Posterior vena cava (tissue), 2 donors: ENCODE results near the gene CRX. TPM values are rescaled to one million over a fixed set of nuclear protein-coding genes. Genes with fewer than 3 reads are reported as not detected.
"Not testable (repeated sequence)": the region's sequence is repeated elsewhere in the genome, so short reads cannot be mapped to it uniquely, and the experiment has no call there.

Experiments
- DNase-seq: peaks from one replicate; pipeline ENCODE4 v3.0.0-alpha.2; 2020; ENCODE audit warnings: low spot score
- intact Hi-C, 2 donors: fragments of 100-400 bp; cut with DNase I; formaldehyde crosslinking; loops; one replicate each; pipeline versions ENCODE4 v1.14.1 to v1.14.2; 2022 to 2023
- total RNA-seq, 2 donors: library from RNA; stranded (reverse); fragmentation: NEBNext Ultra II Directional; extraction: Animal tissue kit (Norgen Biotek cat#: 25700); gene quantifications; one replicate each; pipeline ENCODE4 v1.2.1, GENCODE V29; 2021
- donor health status: DM: yes; HTN: yes; CAD: no.
- donor health status: DM: yes; HTN: yes; CAD: no.

The CRX gene
- total RNA-seq, 2 donors from 2014 or later: not detected

DNA sequence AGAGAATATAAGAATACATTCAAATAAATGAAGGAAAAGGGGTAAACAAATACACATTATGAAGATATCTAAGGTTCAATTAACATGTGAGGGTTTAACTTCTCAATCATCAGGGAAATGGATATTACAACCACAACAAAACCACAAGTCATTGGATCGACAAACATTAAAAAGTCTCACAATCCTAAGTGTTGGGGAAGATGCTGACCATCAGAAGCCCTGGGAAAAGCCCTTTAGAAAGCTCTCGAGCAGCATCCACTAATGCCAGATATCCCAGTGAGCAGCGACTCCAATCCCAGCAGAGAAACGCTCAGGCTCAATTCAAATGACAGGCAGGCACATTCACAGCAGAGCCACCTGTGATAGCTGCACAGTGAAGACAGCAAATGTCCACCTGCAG is 20.5 kb upstream of the CRX start:
- no peak for DNase-seq
- intact Hi-C loops: no loop called here

DNA sequence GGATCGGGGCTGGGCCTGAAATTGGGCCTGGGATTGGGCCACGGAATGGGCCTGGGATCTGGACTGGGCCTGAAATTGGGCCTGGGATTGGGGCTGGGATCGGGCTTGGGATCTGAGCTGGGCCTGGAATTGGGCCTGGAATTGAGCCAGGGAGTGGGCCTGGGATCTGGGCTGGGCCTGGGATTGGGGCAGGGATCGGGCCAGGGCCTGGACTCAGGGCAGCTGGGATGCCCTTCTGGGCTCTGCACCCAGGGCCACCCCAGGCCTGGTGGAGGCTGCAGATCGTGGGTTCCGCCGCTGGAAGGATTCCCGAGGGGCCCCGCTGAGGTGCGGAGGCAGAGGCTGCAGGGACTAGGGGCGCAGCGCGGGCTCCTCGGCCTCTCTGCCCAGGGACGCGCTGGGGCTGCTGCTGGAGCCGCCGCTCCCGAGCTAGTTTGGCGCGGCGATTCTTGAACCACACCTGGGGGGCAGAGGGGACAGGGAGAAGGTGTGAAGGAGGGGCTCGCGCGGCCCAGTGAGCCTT is 19.2 kb upstream of the CRX start:
- DNase-seq: no peak
- intact Hi-C loops: no loop called here

DNA sequence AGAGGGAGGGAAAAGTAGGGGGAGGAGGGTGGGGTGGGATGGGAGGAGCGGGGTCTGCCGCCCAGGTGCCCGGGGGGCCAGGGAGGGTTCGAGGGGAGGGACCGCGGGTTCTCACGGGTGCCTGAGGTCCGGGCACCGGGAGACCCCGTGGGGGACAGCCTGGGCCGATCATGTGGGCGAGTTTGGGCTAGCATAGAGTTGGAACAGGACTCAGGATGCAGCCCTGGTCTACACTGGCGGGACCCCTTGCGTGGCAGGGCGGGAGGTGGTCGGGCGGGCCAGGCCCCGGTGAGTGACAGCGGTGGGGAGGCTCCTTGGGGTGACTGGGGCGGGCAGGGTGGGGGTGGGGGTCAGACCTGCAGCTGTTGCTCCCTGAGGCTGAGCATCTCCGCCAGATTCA is 18.6 kb upstream of the CRX start:
- intact Hi-C loops, DNase-seq: not testable (repeated sequence)

DNA sequence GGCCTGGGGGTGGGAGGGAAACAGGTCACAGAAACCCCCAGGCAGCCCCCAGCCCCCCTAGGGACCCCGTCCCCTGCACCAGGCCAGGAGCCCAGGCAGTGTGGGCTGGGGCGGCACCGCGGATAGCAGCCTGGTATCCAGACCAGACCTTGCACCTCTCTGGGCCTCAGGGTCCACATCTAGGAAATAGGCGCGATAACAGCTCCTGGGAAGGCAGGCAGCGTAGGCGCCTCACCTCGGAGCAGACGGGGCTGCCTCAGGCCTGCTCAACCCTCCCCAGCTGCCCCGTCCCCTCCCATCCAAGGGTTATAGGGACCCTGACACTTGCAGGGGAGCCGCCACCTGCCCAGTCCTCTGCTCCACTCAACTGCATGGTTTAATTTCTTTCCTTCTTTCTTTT is 18.1 kb upstream of the CRX start:
- intact Hi-C loops, DNase-seq: not testable (repeated sequence)

- intact Hi-C loops, DNase-seq: not testable (repeated sequence)
These were observed 17.3 kb upstream of the CRX start, which contains the start of gene TPRX1 for GRCh38 chr19:47804451-47804850. Gene TPRX1, minus strand, starts transcription at chr19:47804551. Its CDS starts 12 bp downstream, at chr19:47804539.

DNA sequence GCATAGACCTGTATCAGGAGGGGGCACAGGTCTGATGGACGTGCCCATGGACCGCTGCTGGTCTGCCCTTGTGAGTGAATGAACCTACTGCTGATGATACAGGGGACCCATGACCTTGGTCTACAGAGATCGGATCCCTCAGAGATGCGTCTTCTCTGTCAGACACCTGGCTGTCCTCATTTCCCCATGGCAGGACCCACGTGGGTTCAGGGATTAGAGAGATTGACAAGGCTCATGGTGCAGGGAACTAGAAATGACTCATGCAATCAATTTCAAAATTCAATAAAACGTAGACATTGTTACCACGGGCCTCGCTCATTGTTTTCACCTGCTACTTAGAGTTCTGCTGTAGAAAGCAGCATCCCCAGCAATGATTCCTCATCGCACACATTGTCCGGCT is 16.4 kb upstream of the CRX start:
- intact Hi-C loops: no loop called here
- DNase-seq: no peak

- intact Hi-C loops: no loop called here
- DNase-seq: no peak
These were observed 15.3 kb upstream of the CRX start for GRCh38 chr19:47806435-47806834.

DNA sequence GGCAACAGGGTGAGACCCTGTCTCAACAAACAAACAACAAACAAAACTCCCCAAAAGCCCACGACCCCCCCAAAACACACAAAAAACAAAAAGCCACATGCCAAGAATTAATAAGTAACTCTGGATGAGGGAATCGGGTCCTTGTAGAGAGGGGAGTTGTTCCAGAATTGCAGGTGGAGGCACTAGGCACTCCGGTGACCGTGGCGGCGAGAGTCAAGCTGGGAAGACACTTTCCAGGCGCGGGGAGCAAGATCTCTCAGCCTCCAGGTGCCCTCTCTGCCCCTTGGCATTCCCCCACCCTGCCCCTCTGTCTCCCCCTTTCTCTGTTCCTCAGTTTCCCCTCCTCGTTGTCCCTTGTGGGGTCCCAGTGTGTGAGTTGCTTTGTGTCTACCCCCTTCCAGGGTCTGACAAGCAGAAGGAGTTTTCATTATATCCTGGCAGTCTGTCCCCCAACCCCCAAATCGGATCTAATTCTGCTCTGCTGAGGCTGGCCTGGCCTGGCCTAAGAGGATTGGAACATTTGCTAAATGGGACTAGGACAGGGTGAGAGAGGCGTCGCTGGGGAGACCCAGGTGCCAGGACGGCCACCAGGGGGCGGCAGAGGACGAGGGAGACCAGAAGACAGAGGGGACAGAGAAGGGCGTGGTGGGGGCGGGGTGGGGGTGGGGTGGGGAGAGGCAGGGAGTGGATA is 8.3 kb upstream of the CRX start:
- peak; percentile 91 for DNase-seq
- intact Hi-C loops: no loop called here

DNA sequence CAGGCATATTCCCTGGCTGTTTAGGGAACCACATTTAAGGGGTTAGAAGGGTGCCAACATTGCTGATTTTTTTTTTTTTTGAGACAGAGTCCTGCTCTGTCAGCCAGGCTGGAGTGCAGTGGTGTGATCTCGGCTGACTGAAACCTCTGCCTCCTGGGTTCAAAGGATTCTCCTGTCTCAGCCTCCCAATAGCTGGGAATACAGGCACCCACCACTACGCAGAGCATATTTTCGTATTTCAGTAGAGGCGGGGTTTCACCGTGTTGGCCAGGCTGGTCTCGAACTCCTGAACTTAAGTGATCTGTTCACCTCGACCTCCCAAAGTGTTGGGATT is 7.8 kb upstream of the CRX start:
- intact Hi-C loops: no loop called here
- DNase-seq: no peak

DNA sequence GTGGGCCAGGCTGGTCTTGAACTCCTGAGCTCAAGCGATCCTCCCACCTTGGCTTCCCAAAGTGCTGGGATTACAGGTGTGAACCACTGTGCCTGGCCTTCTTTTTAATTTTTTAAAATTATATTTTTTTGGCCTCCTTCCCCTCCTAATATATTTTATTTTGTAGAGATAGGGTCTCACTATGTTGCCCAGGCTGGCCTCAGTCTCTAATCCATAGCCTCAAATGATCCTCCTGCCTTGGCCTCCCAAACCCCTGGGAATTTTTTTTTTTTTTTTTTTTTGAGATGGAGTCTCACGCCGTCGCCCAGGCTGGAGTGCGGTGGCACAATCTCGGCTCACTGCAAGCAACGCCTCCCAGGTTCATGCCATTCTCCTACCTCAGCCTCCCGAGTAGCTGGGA is 5.5 kb upstream of the CRX start:
- DNase-seq: not testable (repeated sequence)
- intact Hi-C loops: loop anchor here in 1 of 2 donors (1.0 kb wide), 1 partner anchor 29 kb away; no protein-coding TSS in a partner anchor

GRCh38 chr19:47818221-47818620 is 3.5 kb upstream of the CRX start:
- DNase-seq, intact Hi-C loops: not testable (repeated sequence)

DNA sequence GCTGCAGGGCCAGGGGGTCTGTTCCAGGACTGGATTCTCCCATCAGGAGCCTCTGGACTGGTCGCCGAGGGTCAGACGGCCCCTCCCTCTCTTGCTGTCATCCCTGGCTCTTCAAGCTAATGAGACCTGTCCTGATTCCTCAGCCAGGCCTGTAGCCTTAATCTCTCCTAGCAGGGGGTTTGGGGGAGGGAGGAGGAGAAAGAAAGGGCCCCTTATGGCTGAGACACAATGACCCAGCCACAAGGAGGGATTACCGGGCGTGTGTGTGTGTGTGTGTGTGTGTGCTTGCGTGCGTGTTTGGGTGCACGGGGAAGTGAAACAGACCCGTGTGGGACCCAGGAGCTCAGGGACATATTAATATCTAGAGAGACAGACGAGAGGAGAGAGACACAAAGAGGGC is 1.9 kb upstream of the CRX start:
- no peak for DNase-seq
- intact Hi-C loops: no loop called here

DNA sequence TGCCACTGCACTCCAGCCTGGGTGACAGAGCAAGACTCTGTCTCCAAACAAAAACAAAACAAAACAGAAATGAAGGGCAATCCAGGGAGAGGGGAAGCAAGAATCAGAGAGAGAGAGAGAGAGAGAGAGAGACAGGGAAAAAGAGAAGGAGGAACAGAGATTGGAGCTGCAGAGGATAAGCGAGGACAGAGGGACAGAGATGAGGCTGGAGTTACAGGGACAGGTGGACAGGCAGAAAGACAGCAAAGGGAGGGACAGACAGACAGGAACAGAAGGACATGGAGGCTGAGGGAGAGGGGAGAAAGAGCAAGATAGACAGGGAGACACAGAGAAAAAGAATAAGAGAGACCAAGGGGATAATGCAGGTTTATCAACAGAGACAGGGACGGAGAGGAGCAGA is 1.3 kb upstream of the CRX start:
- intact Hi-C loops: no loop called here
- no peak for DNase-seq

- intact Hi-C loops: no loop called here
- no peak for DNase-seq
These were observed 2.7 kb downstream of the CRX start for GRCh38 chr19:47824396-47824795.

DNA sequence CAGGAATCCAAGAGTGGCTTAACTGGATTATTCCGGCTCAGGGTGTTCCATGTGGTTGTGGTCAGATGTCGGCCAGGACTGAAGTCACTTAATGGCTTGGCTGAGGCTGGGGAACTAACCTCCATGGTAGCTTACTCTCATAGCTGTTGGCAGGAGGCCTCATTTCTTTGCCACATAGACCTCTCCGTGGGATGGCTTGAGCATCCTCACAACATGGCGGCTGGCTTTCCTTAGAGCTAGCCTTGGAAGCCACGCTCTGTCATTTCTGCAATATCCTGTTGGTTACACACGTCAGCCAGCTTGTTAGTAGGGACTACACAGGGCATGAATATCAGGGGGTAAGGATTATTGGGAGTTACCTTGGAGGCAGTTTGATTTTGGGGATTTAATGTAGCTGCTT is 5.1 kb downstream of the CRX start:
- intact Hi-C loops: no loop called here
- DNase-seq: no peak

DNA sequence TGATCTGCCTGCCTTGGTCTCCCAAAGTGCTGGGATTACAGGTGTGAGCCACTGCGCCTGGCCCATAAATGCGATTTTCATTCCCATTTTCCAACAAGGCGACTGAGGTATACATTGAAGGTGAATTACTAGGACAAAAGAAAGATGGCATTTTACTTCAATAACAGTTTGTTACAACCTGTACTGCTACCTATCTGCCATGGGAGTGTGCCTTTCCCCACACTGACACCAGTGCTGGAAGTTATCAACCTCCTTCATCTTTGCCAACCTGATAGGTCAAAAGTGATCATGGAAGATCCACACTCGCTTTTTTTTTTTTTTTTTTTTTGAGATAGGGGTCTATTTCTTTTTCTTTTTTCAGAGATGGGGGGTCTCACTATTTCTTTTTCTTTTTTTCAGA is 11.0 kb downstream of the CRX start:
- DNase-seq: no peak
- intact Hi-C loops: no loop called here

- intact Hi-C loops: no loop called here
- DNase-seq: no peak
These were observed 14.3 kb downstream of the CRX start for GRCh38 chr19:47836038-47836437.

- intact Hi-C loops: no loop called here
- no peak for DNase-seq
These were observed 17.7 kb downstream of the CRX start for GRCh38 chr19:47839411-47839810.

DNA sequence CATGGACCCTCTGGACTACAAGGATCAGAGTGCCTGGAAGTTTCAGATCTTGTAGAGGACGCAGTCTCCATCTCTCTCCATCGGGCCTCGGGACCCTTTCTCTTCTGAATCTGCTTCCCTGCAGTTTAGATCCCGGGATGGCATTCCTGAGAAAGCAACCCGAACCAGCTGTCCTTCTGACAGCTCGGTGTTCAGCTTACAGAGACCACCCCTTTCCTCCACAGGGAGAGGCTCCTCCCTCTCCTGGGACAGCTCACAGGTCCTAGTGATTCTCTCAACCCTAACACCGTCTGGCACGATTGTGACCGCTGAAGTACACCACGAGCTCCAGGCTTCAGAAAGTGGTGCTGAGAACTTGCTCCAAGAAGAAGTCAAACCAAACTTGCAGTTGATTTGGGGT is 18.2 kb downstream of the CRX start:
- no peak for DNase-seq
- intact Hi-C loops: no loop called here

DNA sequence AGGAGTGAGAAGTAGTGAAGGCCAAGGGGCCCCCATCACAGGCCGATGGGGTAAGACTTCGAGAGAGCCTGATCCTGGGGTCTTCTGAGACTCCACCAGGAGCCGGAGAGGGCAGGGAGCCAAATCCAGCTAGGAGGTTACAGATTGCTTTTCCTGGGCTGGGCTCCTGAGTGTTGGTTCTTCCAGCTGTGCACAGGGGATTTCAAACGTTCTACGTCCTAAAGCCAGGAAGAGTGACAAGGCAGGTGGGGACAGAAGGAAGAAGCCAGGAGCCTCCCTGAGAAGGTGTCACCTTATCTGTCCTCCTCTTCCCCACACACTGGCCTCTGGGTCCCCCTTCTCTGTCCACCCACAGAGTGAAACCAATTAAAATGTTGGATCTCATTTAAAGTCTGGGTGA is 21.2 kb downstream of the CRX start:
- no peak for DNase-seq
- intact Hi-C loops: no loop called here

GRCh38 chr19:47848425-47848822 is 26.7 kb downstream of the CRX start:
- DNase-seq: no peak
- intact Hi-C loops: no loop called here
